Endothelial cell of umbilical vein (primary cell): ENCODE results near the gene C3orf22. TPM values are rescaled to one million over a fixed set of nuclear protein-coding genes. Genes with fewer than 3 reads are reported as not detected.

Source experiments
- BruUV-seq: library from RNA; stranded (reverse); fragments of 400-500 nt; replicated peaks from 2 replicates; lab custom pipeline; 2021; lab: Mats Ljungman, UMichigan
- CTCF ChIA-PET: fragments of 300-600, 350-600 bp; sonication (Branson Sonifier 250); formaldehyde crosslinking; loops from one replicate; lab custom pipeline; 2021; ENCODE audit warnings: antibody characterized with exemption, inconsistent platforms; lab: Charles Lee
- POLR2A ChIA-PET: fragments of 300-600, 350-600 bp; sonication (Branson Sonifier 250); formaldehyde crosslinking; loops from one replicate; lab custom pipeline; 2021; ENCODE audit warnings: antibody characterized with exemption, inconsistent platforms; lab: Charles Lee
- DNase-seq: peaks from one replicate; pipeline ENCODE4 v3.0.0-alpha.2; 2011; ENCODE audit warnings: low read depth, low spot score
- FAIRE-seq: peaks from 2 replicates; lab custom pipeline; 2011; peaks lifted over from hg19 to GRCh38; lab: Jason Lieb, UNC
- H2AFZ ChIP-seq: 2 replicates; pipeline ENCODE4 v1.6.0; 2012; ENCODE audit warnings: low read depth, low read length, control low read depth, inconsistent platforms
- H3K27ac ChIP-seq: 2 replicates; pipeline ENCODE4 v1.5.1; 2011; ENCODE audit warnings: low read depth, mild to moderate bottlenecking, control low read depth, low read length, moderate library complexity; ENCODE audit not compliant: insufficient read depth
- H3K27me3 ChIP-seq, 2 experiments: 2 replicates each; pipeline versions ENCODE4 v1.6.0 to v1.6.1; 2011; ENCODE audit warnings: low read length in 2 of 2, mixed read lengths in 1 of 2; ENCODE audit not compliant: control insufficient read depth in 2 of 2, insufficient read depth in 2 of 2
- H3K36me3 ChIP-seq, 2 experiments: 2 replicates in 1 of 2; 3 replicates in 1 of 2; pipeline ENCODE4 v1.5.1; 2011; ENCODE audit warnings: low read length in 2 of 2, mild to moderate bottlenecking in 1 of 2, moderate library complexity in 1 of 2; ENCODE audit not compliant: control insufficient read depth in 2 of 2, insufficient read depth in 2 of 2; ENCODE audit errors: extremely low read depth in 1 of 2
- H3K4me1 ChIP-seq: 3 replicates; pipeline ENCODE4 v1.5.1; 2011; ENCODE audit warnings: mild to moderate bottlenecking, low read length; ENCODE audit not compliant: control insufficient read depth, insufficient read depth; ENCODE audit errors: extremely low read depth
- H3K4me2 ChIP-seq: 2 replicates; pipeline ENCODE4 v1.6.1; 2011; ENCODE audit warnings: low read length, control low read depth, mixed read lengths; ENCODE audit not compliant: insufficient read depth
- H3K4me3 ChIP-seq, 3 experiments: fragments of 200-600 bp in 1 of 3; sonication (generic), shearing (Covaris generic) in 1 of 3; replicated peaks in 1 of 3; 2 replicates each; pipeline ENCODE4 v1.5.1; 2011 to 2016; ENCODE audit warnings: control low read depth in 3 of 3, low read length in 3 of 3, mild to moderate bottlenecking in 2 of 3, inconsistent platforms in 1 of 3, low read depth in 1 of 3, moderate library complexity in 1 of 3; ENCODE audit not compliant: insufficient read depth in 1 of 3
- H3K79me2 ChIP-seq: 2 replicates; pipeline ENCODE4 v1.6.0; 2012; ENCODE audit warnings: low read length, inconsistent platforms; ENCODE audit not compliant: control insufficient read depth, insufficient read depth
- H3K9ac ChIP-seq: replicated peaks from 2 replicates; pipeline ENCODE3; 2011; ENCODE audit warnings: low read length, control low read depth; ENCODE audit not compliant: insufficient read depth; ENCODE audit errors: extremely low read depth
- H3K9me1 ChIP-seq: replicated peaks from 3 replicates; pipeline ENCODE4 v1.6.0; 2011; ENCODE audit warnings: mild to moderate bottlenecking, low read length; ENCODE audit not compliant: control insufficient read depth, insufficient read depth; ENCODE audit errors: extremely low read depth
- H3K9me3 ChIP-seq: replicated peaks from 2 replicates; pipeline ENCODE4 v1.5.1; 2012; ENCODE audit warnings: low read length, inconsistent platforms; ENCODE audit not compliant: control insufficient read depth, insufficient read depth
- H4K20me1 ChIP-seq: replicated peaks from 2 replicates; pipeline ENCODE3; 2011; ENCODE audit warnings: mild to moderate bottlenecking, low read length; ENCODE audit not compliant: control insufficient read depth, insufficient read depth; ENCODE audit errors: extremely low read depth
- CTCF ChIP-seq, 2 donors: IDR thresholded peaks; 1 replicate in 1 of 2; 2 replicates in 1 of 2; pipeline ENCODE4 v1.5.1; 2011; ENCODE audit warnings: low read length in 2 of 2, mild to moderate bottlenecking in 2 of 2, moderate library complexity in 2 of 2, control low read depth in 1 of 2, inconsistent platforms in 1 of 2, low read depth in 1 of 2; ENCODE audit not compliant: insufficient read depth in 1 of 2; ENCODE audit errors: extremely low read depth in 1 of 2
- EZH2 ChIP-seq: IDR thresholded peaks from 2 replicates; pipeline ENCODE4 v1.6.1; 2012; ENCODE audit warnings: borderline replicate concordance, low read depth, mild to moderate bottlenecking, moderate library complexity, low read length, inconsistent platforms; ENCODE audit not compliant: severe bottlenecking
- FOS ChIP-seq: IDR thresholded peaks from 2 replicates; pipeline ENCODE4 v1.6.1; 2011; ENCODE audit warnings: mild to moderate bottlenecking, low read length, moderate library complexity, borderline replicate concordance; ENCODE audit not compliant: insufficient read depth
- GATA2 ChIP-seq: IDR thresholded peaks from 2 replicates; pipeline ENCODE4 v1.7.0; 2011; ENCODE audit warnings: low read depth, mild to moderate bottlenecking, moderate library complexity, mixed read lengths, low read length; ENCODE audit not compliant: insufficient read length, insufficient read depth
- JUN ChIP-seq: IDR thresholded peaks from 2 replicates; pipeline ENCODE4 v1.6.1; 2011; ENCODE audit warnings: borderline replicate concordance, low read depth; ENCODE audit not compliant: insufficient read length, insufficient read depth
- MAX ChIP-seq: IDR thresholded peaks from 2 replicates; pipeline ENCODE4 v1.6.1; 2011; ENCODE audit not compliant: insufficient read depth, insufficient read length
- MYC ChIP-seq: IDR thresholded peaks from one replicate; pipeline ENCODE4 v1.6.1; 2011; ENCODE audit warnings: mild to moderate bottlenecking, low read depth, low read length
- POLR2A ChIP-seq: IDR thresholded peaks from 2 replicates; pipeline ENCODE4 v1.6.1; 2012; ENCODE audit warnings: low read depth, mild to moderate bottlenecking, control low read depth, low read length
- POLR2AphosphoS5 ChIP-seq: IDR thresholded peaks from 2 replicates; pipeline ENCODE4 v1.6.1; 2012; ENCODE audit warnings: low read depth, mild to moderate bottlenecking, control low read depth, low read length, moderate library complexity; ENCODE audit not compliant: insufficient read depth
- dilution Hi-C: fragments of 300-500 bp; cut with MboI; formaldehyde crosslinking; loops from one replicate; pipeline ENCODE4 v1.15.0; 2019; ENCODE audit warnings: low sequenced_read_pairs; ENCODE audit not compliant: extremely low pct_ligation_motif_present
- intact Hi-C: fragments of 100-400 bp; cut with micrococcal nuclease; formaldehyde crosslinking; loops from one replicate; pipeline ENCODE4 v1.10.0; 2022
- polyA plus RNA-seq, 4 experiments: library from polyadenylated mRNA; depleted of rRNA in 3 of 4; stranded (reverse) in 3 of 4; unstranded in 1 of 4; fragments of >200 nt; gene quantifications; 2 replicates each; pipeline versions ENCODE4 v1.2.1 to v1.2.3, GENCODE V29; 2011 to 2012; ENCODE audit warnings: missing spikeins in 1 of 4
- total RNA-seq: library from RNA; stranded (reverse); gene quantifications from 2 replicates; pipeline ENCODE4 v1.2.3, GENCODE V29; 2021

C3orf22 gene
- total and polyA plus RNA-seq, 2 donors (not counting 3 experiments of a cell fraction or from before 2014, with no cell fraction given) = not detected

GRCh38 chr3:126552688-126553283, 5.9 kb downstream of the C3orf22 start:
- no peak overlapping the region for H2AFZ ChIP-seq
- no peaks in the 10 kb centered on the region for H3K79me2 ChIP-seq
- no TSS peak for BruUV-seq
- H3K9ac ChIP-seq = no peak overlapping the region
- dilution Hi-C loops (no loop called here), intact Hi-C loops (no loop called here)
- H3K27me3 ChIP-seq = peaks cover 0 to 2% of the 10 kb centered on the region in 2 experiments
- ChIA-PET CTCF (no interaction called here), POLR2A (no interaction called here)
- no peaks in the 10 kb centered on the region for H4K20me1 ChIP-seq
- no peak for DNase-seq
- no peaks in the 10 kb centered on the region for H3K4me1 ChIP-seq
- H3K4me2 ChIP-seq = no peak overlapping the region
- TF ChIP-seq MYC (no peak), POLR2AphosphoS5 (no peak), GATA2 (no peak), MAX (no peak), CTCF (IDR thresholded peaks at IDR 0.05; ENCODE audit: extremely low read depth in 1 of 2, insufficient read depth in 1 of 2, low read depth in 1 of 2, low read length in 2 of 2) (no peak), POLR2A (no peak), FOS (no peak), JUN (no peak), EZH2 (no peak)
- H3K9me1 ChIP-seq = no peaks in the 10 kb centered on the region
- H3K36me3 ChIP-seq = no peaks in the 10 kb centered on the region
- no peaks in the 10 kb centered on the region for H3K9me3 ChIP-seq
- no peak overlapping the region for H3K27ac ChIP-seq
- H3K4me3 ChIP-seq = no peak overlapping the region
- FAIRE-seq = no peak
